ENCODE data around the gene TUBB.
"Not testable (repeated sequence)": the region's sequence is repeated elsewhere in the genome, so short reads cannot be mapped to it uniquely, and the experiment has no call there.

The TUBB gene

DNA sequence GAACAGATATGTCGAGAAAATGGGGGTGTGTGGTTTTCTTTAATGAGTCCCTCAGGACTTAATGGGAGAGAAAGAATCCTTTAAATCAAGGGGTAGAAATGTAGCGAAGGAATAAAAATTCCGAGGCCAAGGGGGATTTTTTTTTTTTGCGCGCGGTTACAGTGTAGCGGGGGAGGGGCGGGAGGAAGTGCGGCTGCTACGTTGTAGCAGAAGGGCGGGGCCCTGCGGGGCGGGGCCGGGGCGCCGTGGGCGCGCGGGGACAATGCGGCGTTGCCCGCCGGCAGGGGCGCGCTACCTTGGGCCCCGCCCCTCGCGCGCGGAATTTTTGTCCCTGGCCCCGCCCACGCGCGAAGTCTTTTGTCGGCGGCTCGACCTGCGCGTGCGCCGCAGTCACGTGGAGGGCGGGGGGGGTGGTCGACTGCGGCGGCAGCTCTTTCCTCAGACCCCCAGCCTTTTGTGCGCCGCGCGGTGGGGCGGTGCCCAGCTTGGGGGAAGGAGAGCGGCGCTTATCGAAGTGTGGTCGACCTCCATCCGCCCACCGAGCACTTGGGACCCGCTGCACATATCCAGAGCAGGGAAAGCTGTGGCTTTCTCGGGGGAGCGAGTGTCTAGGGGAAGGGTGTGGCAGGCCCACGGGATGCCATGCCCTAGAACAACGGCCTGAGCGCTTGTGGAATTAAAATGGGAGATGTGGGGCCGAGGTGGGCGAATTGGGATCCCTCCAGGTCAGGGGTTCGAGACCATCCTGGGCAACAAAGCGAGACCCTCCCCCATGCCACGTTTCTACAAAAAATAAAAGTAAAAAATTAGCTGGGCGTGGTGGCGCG is 1.3 kb downstream of the TUBB start (continued):
- TF ChIP-seq ZNF292 (tag by site-specific recombination; IDR thresholded peaks at IDR 0.05; ENCODE audit: borderline replicate concordance, low read depth): no peak
- no peak for TF ChIP-seq ZNF768 (tag by site-specific recombination; IDR thresholded peaks at IDR 0.05)
- TF ChIP-seq ZIC2 (tag by site-specific recombination; IDR thresholded peaks at IDR 0.05): no peak
- TF ChIP-seq ZBTB17 (tag by site-specific recombination; IDR thresholded peaks at IDR 0.05): no peak
- peak; percentile 87 for TF ChIP-seq KLF10 (tag by site-specific recombination; IDR thresholded peaks at IDR 0.05)
- peak; percentile 66 for TF ChIP-seq SP7 (tag by site-specific recombination; IDR thresholded peaks at IDR 0.05)
- TF ChIP-seq, protein P1, sequence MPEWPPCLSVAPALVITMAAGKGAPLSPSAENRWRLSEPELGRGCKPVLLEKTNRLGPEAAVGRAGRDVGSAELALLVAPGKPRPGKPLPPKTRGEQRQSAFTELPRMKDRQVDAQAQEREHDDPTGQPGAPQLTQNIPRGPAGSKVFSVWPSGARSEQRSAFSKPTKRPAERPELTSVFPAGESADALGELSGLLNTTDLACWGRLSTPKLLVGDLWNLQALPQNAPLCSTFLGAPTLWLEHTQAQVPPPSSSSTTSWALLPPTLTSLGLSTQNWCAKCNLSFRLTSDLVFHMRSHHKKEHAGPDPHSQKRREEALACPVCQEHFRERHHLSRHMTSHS (tag by site-specific recombination; IDR thresholded peaks at IDR 0.05): no peak
- TF ChIP-seq ZNF202 (tag by site-specific recombination; IDR thresholded peaks at IDR 0.05; ENCODE audit: borderline replicate concordance): no peak
- TF ChIP-seq, protein P2, sequence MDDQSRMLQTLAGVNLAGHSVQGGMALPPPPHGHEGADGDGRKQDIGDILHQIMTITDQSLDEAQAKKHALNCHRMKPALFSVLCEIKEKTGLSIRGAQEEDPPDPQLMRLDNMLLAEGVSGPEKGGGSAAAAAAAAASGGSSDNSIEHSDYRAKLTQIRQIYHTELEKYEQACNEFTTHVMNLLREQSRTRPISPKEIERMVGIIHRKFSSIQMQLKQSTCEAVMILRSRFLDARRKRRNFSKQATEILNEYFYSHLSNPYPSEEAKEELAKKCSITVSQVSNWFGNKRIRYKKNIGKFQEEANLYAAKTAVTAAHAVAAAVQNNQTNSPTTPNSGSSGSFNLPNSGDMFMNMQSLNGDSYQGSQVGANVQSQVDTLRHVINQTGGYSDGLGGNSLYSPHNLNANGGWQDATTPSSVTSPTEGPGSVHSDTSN (CRISPR knock-in tag; IDR thresholded peaks at IDR 0.05): peak; percentile 78; the same call in 1 of the 2 replicates
- TF ChIP-seq SCRT1 (tag by site-specific recombination; IDR thresholded peaks at IDR 0.05; ENCODE audit: borderline replicate concordance): no peak
- TF ChIP-seq, protein P3, sequence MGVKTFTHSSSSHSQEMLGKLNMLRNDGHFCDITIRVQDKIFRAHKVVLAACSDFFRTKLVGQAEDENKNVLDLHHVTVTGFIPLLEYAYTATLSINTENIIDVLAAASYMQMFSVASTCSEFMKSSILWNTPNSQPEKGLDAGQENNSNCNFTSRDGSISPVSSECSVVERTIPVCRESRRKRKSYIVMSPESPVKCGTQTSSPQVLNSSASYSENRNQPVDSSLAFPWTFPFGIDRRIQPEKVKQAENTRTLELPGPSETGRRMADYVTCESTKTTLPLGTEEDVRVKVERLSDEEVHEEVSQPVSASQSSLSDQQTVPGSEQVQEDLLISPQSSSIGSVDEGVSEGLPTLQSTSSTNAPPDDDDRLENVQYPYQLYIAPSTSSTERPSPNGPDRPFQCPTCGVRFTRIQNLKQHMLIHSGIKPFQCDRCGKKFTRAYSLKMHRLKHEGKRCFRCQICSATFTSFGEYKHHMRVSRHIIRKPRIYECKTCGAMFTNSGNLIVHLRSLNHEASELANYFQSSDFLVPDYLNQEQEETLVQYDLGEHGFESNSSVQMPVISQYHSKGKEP (tag by site-specific recombination; IDR thresholded peaks at IDR 0.05): no peak
- TF ChIP-seq ZNF623 (tag by site-specific recombination; IDR thresholded peaks at IDR 0.05): peak; percentile 18; the same call in 1 of the 2 replicates
- peak; percentile 92 for TF ChIP-seq KLF9 (tag by site-specific recombination; IDR thresholded peaks at IDR 0.05; ENCODE audit: low read depth)
- no peak for TF ChIP-seq ZNF266 (tag by site-specific recombination; IDR thresholded peaks at IDR 0.05; ENCODE audit: low read depth)

DNA sequence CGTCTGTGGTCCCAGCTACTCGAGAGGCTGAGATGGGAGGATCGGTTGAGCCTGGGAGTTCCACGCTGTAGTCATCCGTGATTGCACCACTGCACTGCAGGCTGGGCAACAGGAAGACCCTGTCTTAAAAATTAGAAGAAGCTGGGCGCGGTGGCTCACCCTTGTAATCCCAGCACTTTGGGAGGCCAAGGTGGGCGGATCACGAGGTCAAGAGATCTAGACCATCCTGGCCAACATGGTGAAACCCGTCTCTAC is 1.8 kb downstream of the TUBB start:
- POLR2A ChIA-PET: interaction anchor here (0.6 to 10.1 kb wide), 19 partner anchors 9 to 162 kb away, joined by 3 to 235 read pairs (median 6); partner anchors contain the start of genes DHX16, FLOT1 and NRM
- not testable (repeated sequence) for H3K9me3 ChIP-seq (ENCODE audit: control insufficient read depth, insufficient read depth, low read depth, low read length); H3K4me1 ChIP-seq (ENCODE audit: control insufficient read depth, insufficient read depth, low read length)
- Histone ChIP-seq H3K36me3 (ENCODE audit: control insufficient read depth in 2 of 2, insufficient read depth in 1 of 2, low read length in 2 of 2) (peaks cover 15 to 44% of the 10 kb centered on the region in 2 experiments), H3K27ac (ENCODE audit: extremely low read depth, low read depth, low read length) (peak overlapping the region; percentile 93), H3K4me3 (ENCODE audit: low read depth, low read length) (peak overlapping the region; percentile 87)
- CTCF ChIA-PET: interaction anchor here (0.6 to 18.7 kb wide), 48 partner anchors 9 to 366 kb away, joined by 3 to 692 read pairs (median 5); partner anchors contain the start of genes DHX16, MRPS18B, NRM and PPP1R10
- TF ChIP-seq, protein P4, sequence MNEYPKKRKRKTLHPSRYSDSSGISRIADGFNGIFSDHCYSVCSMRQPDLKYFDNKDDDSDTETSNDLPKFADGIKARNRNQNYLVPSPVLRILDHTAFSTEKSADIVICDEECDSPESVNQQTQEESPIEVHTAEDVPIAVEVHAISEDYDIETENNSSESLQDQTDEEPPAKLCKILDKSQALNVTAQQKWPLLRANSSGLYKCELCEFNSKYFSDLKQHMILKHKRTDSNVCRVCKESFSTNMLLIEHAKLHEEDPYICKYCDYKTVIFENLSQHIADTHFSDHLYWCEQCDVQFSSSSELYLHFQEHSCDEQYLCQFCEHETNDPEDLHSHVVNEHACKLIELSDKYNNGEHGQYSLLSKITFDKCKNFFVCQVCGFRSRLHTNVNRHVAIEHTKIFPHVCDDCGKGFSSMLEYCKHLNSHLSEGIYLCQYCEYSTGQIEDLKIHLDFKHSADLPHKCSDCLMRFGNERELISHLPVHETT (tag by site-specific recombination; IDR thresholded peaks at IDR 0.05): 0 out of 2 replicates have a peak, but pooled peaks have one; percentile 4
